ENCODE measurements around the gene LRRC8C. TPM values are rescaled to one million over a fixed set of nuclear protein-coding genes. Genes with fewer than 3 reads are reported as not detected.

LRRC8C gene
- total and polyA plus RNA-seq, 11 donors: 3.2 to 16.3 (median 9.2) TPM

DNA sequence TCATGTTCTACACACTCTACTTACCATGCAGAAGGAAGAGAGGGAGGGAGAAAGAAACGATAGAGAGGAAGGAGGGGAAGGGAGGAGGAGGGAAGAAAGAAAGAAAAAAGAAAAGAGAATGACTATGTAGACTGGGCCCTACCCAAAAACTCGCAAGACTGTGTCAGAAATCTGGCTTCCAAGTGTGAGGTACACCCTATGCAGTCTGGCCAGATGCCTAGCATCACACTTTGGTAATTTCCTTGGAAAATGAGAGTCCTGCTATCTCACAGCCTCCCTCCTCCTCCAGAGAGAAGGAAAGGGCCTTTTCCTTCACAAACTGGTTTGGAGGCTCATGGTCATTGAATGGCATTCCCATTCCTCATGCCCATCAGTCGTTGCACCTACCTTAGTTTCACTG, 101.5 kb downstream of the LRRC8C start:
- Histone ChIP-seq H3K4me1 (peaks cover 0 to 15% (median 1%) of the 10 kb centered on the region in 12 donors), H3K9me3 (no peaks in the 10 kb centered on the region), H3K27me3 (no peaks in the 10 kb centered on the region), H3K4me3 (no peak overlapping the region), H3K36me3 (no peaks in the 10 kb centered on the region), H3K27ac (no peak overlapping the region)
- peak in 3 of 4 donors; percentile 52 to 62 (median 57) for ATAC-seq
- TF ChIP-seq, protein P1, sequence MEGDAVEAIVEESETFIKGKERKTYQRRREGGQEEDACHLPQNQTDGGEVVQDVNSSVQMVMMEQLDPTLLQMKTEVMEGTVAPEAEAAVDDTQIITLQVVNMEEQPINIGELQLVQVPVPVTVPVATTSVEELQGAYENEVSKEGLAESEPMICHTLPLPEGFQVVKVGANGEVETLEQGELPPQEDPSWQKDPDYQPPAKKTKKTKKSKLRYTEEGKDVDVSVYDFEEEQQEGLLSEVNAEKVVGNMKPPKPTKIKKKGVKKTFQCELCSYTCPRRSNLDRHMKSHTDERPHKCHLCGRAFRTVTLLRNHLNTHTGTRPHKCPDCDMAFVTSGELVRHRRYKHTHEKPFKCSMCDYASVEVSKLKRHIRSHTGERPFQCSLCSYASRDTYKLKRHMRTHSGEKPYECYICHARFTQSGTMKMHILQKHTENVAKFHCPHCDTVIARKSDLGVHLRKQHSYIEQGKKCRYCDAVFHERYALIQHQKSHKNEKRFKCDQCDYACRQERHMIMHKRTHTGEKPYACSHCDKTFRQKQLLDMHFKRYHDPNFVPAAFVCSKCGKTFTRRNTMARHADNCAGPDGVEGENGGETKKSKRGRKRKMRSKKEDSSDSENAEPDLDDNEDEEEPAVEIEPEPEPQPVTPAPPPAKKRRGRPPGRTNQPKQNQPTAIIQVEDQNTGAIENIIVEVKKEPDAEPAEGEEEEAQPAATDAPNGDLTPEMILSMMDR (IDR thresholded peaks at IDR 0.05): no peak
- TF ChIP-seq POLR2A (IDR thresholded peaks at IDR 0.05): no peak
- intact Hi-C loops (cut with DNase I): no loop called here
- DNase-seq: no peak
- 48 to 70% (median 57%) methylated on average over 3 of the region's 3 CpGs for WGBS, 4 donors

DNA sequence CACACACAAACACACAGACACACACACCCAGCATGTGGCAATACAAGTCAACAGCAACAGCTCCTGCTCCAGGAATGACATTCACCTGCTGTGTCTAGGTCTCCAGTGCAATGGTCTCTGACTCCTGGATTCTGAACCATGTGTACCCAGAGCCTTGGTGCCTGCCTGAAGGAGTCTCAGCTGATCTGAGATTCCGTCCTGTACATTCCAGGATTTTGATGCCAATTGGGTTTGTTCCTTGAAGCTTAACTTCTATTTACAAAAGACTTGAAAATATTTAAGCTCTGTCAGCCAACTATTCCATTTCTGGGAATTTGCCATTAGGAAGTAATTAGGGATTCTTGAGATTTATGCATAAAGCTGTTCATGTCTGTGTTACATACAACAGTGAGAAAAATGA, 102.6 kb downstream of the LRRC8C start:
- ATAC-seq: no peak
- 56 to 67% (median 60%) methylated on average over 1 of the region's 1 CpG for WGBS, 4 donors
- no peak for DNase-seq
- Histone ChIP-seq H3K27ac (no peak overlapping the region), H3K36me3 (no peaks in the 10 kb centered on the region), H3K27me3 (no peaks in the 10 kb centered on the region), H3K4me3 (no peak overlapping the region), H3K4me1 (peaks cover 0 to 23% (median 5%) of the 10 kb centered on the region in 12 donors), H3K9me3 (no peaks in the 10 kb centered on the region)
- intact Hi-C loops (cut with DNase I): no loop called here
- TF ChIP-seq POLR2A (IDR thresholded peaks at IDR 0.05): no peak
- TF ChIP-seq, protein P1 (IDR thresholded peaks at IDR 0.05): no peak

DNA sequence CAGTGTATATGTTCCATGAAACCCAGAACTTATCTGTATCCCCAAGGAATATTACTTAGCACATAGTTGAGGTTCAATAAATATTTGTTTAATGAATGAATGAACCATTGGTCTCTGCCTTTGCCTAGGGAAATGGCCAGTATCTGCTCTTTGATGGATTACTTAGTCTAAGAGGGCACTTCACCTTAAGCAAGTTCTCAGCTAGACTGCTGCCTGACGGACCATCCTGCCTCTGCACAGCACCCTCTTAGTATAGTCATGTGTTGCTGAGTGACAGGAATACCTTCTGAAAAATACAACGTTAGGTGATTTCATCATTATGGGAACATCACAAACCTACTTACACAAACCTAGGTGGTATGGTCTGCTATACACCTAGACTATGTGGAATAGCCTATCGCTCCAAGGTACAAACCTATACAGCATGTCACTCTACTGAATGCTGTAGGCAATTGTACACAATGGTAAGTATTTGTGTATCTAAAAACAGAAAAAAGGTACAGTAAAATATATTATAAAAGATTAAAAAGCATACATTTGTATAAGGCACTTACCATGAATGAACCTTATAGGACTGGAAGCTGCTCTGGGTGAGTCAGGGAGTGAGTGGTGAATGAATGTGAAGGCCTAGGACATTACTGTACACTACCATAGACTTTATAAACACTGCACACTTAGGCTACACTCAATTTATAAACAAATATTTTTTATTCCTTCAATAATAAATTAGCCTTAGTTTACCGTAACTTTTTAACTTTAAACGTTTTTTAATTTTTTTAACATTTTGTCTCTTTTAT, 104.2 kb downstream of the LRRC8C start:
- Histone ChIP-seq H3K27me3 (no peaks in the 10 kb centered on the region), H3K4me1 (peaks cover 0 to 23% (median 5%) of the 10 kb centered on the region in 12 donors), H3K36me3 (no peaks in the 10 kb centered on the region), H3K9me3 (no peaks in the 10 kb centered on the region), H3K4me3 (no peak overlapping the region), H3K27ac (no peak overlapping the region)
- no peak for ATAC-seq
- 88 to 93% (median 91%) methylated on average over 5 of the region's 5 CpGs for whole genome bisulfite sequencing, 4 donors
- intact Hi-C loops (cut with DNase I): no loop called here
- TF ChIP-seq, protein P1 (IDR thresholded peaks at IDR 0.05): no peak
- TF ChIP-seq POLR2A (IDR thresholded peaks at IDR 0.05): no peak
- DNase-seq: no peak

DNA sequence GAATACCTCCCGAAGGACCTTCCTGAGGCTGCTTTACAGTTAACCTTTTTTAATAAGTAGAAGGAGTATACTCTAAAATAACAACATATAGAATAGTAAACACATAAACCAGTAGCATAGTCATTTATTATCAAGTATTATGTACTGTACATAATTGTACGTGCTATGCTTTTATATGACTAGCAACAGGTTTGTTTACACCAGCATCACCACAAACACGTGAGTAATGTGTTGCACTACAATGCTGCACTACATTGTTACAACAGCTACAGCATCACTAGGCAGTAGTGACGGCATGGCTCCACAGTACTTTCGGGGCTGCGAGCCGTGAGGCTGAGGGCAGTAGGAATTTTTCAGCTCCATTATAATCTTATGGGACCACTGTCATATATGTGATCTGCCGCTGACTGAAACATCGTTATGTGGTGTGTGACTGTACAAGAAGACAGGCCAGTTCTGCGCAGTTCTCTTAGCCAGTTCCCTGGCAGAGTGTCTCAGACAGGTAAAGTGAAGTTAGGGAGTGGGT, 105.1 kb downstream of the LRRC8C start:
- Histone ChIP-seq H3K27me3 (no peaks in the 10 kb centered on the region), H3K27ac (no peak overlapping the region), H3K9me3 (no peaks in the 10 kb centered on the region), H3K4me3 (no peak overlapping the region), H3K36me3 (no peaks in the 10 kb centered on the region), H3K4me1 (peaks cover 0 to 23% (median 5%) of the 10 kb centered on the region in 12 donors)
- intact Hi-C loops (cut with DNase I): no loop called here
- 91 to 95% (median 93%) methylated on average over 9 to 10 of the region's 10 CpGs for WGBS, 4 donors
- ATAC-seq (no peak), DNase-seq (no peak)
- TF ChIP-seq, protein P1 (IDR thresholded peaks at IDR 0.05): no peak
- TF ChIP-seq POLR2A (IDR thresholded peaks at IDR 0.05): no peak

Measured in heart left ventricle (tissue), 16 donors.